K562 (cell line): ENCODE measurements around the gene MFSD2B. TPM values are rescaled to one million over a fixed set of nuclear protein-coding genes. Genes with fewer than 3 reads are reported as not detected.
A peak's percentile ranks its signal among the peaks of the same experiment; 100 is the strongest.

ENCODE experiments used
- ATAC-seq: fragments of 200-7000 bp; cut with Tn5 transposase; 3 replicates; pipeline ENCODE4 v1.9.1; 2020; ENCODE audit warnings: moderate library complexity
- BruUV-seq: library from RNA; stranded (reverse); fragments of 400-500 nt; replicated peaks from 2 replicates; lab custom pipeline; 2021; lab: Mats Ljungman, UMichigan
- CTCF ChIA-PET: fragments of 300-600 bp; formaldehyde crosslinking; extraction: SDS; loops from one replicate; lab custom pipeline; 2021; ENCODE audit warnings: low intra/inter-chr PET ratio; lab: Yijun Ruan, JAX
- POLR2A ChIA-PET: fragments of 300-600, 350-650 bp; sonication (Branson Sonifier 250); formaldehyde crosslinking; extraction: SDS; loops from one replicate; lab custom pipeline; 2021; ENCODE audit warnings: antibody characterized with exemption, inconsistent platforms; lab: Yijun Ruan, JAX
- DNase-seq, 4 experiments: peaks; one replicate each; pipeline versions ENCODE4 v3.0.0 to v3.0.0-alpha.2; 2011 to 2018; ENCODE audit warnings: low spot score in 3 of 4, mixed read lengths in 3 of 4; ENCODE audit errors: extremely low read depth in 1 of 4
- FAIRE-seq: peaks from 2 replicates; lab custom pipeline; 2011; peaks lifted over from hg19 to GRCh38; lab: Jason Lieb, UNC
- H2AFZ ChIP-seq: 2 replicates; pipeline ENCODE4 v1.6.0; 2011; ENCODE audit warnings: low read depth, low read length, control low read depth, inconsistent platforms
- H3K27ac ChIP-seq: fragments of 200-600 bp; 3 replicates; pipeline ENCODE4 v1.8.0; 2011; ENCODE audit warnings: low read depth, mild to moderate bottlenecking, control low read depth, inconsistent platforms, low read length, moderate library complexity, mixed read lengths; ENCODE audit errors: extremely low read depth
- H3K27me3 ChIP-seq, 2 experiments: fragments of 300-600 bp in 1 of 2; 2 replicates in 1 of 2; 3 replicates in 1 of 2; pipeline versions ENCODE4 v1.6.0 to v1.8.0; 2011; ENCODE audit warnings: inconsistent platforms in 2 of 2, low read length in 2 of 2, mild to moderate bottlenecking in 1 of 2, mixed read lengths in 1 of 2, moderate library complexity in 1 of 2; ENCODE audit not compliant: control insufficient read depth in 2 of 2, insufficient read depth in 2 of 2
- H3K36me3 ChIP-seq: fragments of 300-600 bp; 3 replicates; pipeline ENCODE4 v1.8.0; 2011; ENCODE audit warnings: mild to moderate bottlenecking, low read length, inconsistent platforms; ENCODE audit not compliant: control insufficient read depth, insufficient read depth
- H3K4me1 ChIP-seq, 2 experiments: fragments of 200-600 bp in 1 of 2; replicated peaks in 1 of 2; 2 replicates in 1 of 2; 3 replicates in 1 of 2; pipeline versions ENCODE4 v1.5.1 to v1.8.0; 2011; ENCODE audit warnings: inconsistent platforms in 2 of 2, low read length in 2 of 2, mild to moderate bottlenecking in 1 of 2, mixed read lengths in 1 of 2, moderate library complexity in 1 of 2; ENCODE audit not compliant: control insufficient read depth in 2 of 2, insufficient read depth in 2 of 2
- H3K4me2 ChIP-seq: 2 replicates; pipeline ENCODE4 v1.6.1; 2011; ENCODE audit warnings: low read length, control low read depth, inconsistent platforms, mixed read lengths; ENCODE audit not compliant: insufficient read depth
- H3K4me3 ChIP-seq: fragments of 200-600 bp; sonication (generic), shearing (Covaris generic); 2 replicates; pipeline ENCODE4 v1.5.1; 2016; ENCODE audit warnings: control low read depth, inconsistent platforms
- H3K79me2 ChIP-seq: fragments of 200-600 bp; 3 replicates; pipeline ENCODE4 v1.8.0; 2011; ENCODE audit warnings: low read length, inconsistent platforms; ENCODE audit not compliant: control insufficient read depth, insufficient read depth
- H3K9ac ChIP-seq, 2 experiments: 2 replicates each; pipeline versions ENCODE4 v1.6.0 to v1.6.1; 2011; ENCODE audit warnings: low read depth in 2 of 2, low read length in 2 of 2, control low read depth in 1 of 2, inconsistent platforms in 1 of 2, mild to moderate bottlenecking in 1 of 2, mixed read lengths in 1 of 2; ENCODE audit not compliant: insufficient read depth in 1 of 2
- H3K9me1 ChIP-seq: one replicate; pipeline ENCODE4 v1.6.0; 2011; ENCODE audit warnings: inconsistent platforms, mild to moderate bottlenecking, low read length, moderate library complexity; ENCODE audit not compliant: control insufficient read depth, insufficient read depth
- H3K9me3 ChIP-seq: replicated peaks from 2 replicates; pipeline ENCODE4 v1.5.1; 2011; ENCODE audit warnings: low read depth, low read length, inconsistent platforms; ENCODE audit not compliant: control insufficient read depth, insufficient read depth
- H4K20me1 ChIP-seq: replicated peaks from 2 replicates; pipeline ENCODE4 v1.6.1; 2011; ENCODE audit warnings: low read length, inconsistent platforms, mixed read lengths; ENCODE audit not compliant: control insufficient read depth, insufficient read depth
- ATF3 ChIP-seq, 2 experiments: fragments of 450-650 bp in 1 of 2; sonication (generic) in 1 of 2; formaldehyde crosslinking in 1 of 2; IDR thresholded peaks in 1 of 2; conservative IDR thresholded peaks in 1 of 2; 2 replicates each; pipeline versions ENCODE4 v1.6.1 to v1.8.1; 2016 to 2023; ENCODE audit warnings: mild to moderate bottlenecking in 2 of 2, moderate library complexity in 2 of 2, inconsistent platforms in 1 of 2, missing genetic modification reagents in 1 of 2
- MEF2A ChIP-seq: IDR thresholded peaks from 2 replicates; pipeline ENCODE4 v1.6.1; 2011; ENCODE audit warnings: low read depth, mild to moderate bottlenecking, low read length, moderate library complexity; ENCODE audit not compliant: control insufficient read depth
- MYBL2 ChIP-seq, 2 experiments: fragments of 450-650 bp in 1 of 2; sonication (generic) in 1 of 2; formaldehyde crosslinking in 1 of 2; IDR thresholded peaks; 2 replicates each; pipeline versions ENCODE4 v1.6.1 to v1.8.1; 2017 to 2022; ENCODE audit warnings: borderline replicate concordance in 1 of 2, inconsistent platforms in 1 of 2, low read depth in 1 of 2, mild to moderate bottlenecking in 1 of 2, missing genetic modification reagents in 1 of 2, moderate library complexity in 1 of 2
- SIN3B ChIP-seq: fragments of 450-650 bp; IDR thresholded peaks from 2 replicates; pipeline ENCODE4 v1.6.1; 2017; ENCODE audit warnings: low read depth, mild to moderate bottlenecking, moderate library complexity
- TEAD2 ChIP-seq: fragments of 450-650 bp; IDR thresholded peaks from 2 replicates; pipeline ENCODE4 v1.6.1; 2016; ENCODE audit warnings: missing genetic modification characterization, control low read depth, missing compliant biosample characterization
- ZNF609 ChIP-seq: sonication (generic); formaldehyde crosslinking; IDR thresholded peaks from 2 replicates; pipeline ENCODE4 v1.8.1; 2023; ENCODE audit warnings: missing genetic modification reagents, mild to moderate bottlenecking, borderline replicate concordance
- WGBS: fragments of 100-300 bp; shearing (Covaris generic); methylation state at CpG from one replicate; pipeline ENCODE4 v1.1.6; 2016; ENCODE audit warnings: low coverage, mixed read lengths; ENCODE audit not compliant: insufficient coverage; ENCODE audit errors: missing lambda C conversion rate; 5-methylcytosine and 5-hydroxymethylcytosine counted together
- in situ Hi-C: fragments of 300-500 bp; cut with MboI; formaldehyde crosslinking; loops from 4 replicates; pipeline ENCODE4 v1.15.0; 2018; ENCODE audit warnings: inconsistent platforms, mixed read lengths
- intact Hi-C: fragments of 100-400 bp; cut with micrococcal nuclease; formaldehyde crosslinking; loops from 2 replicates; pipeline ENCODE4 v1.14.2; 2022
- polyA plus RNA-seq, 8 experiments: library from polyadenylated mRNA; depleted of rRNA in 4 of 8; stranded (reverse) in 5 of 8; unstranded in 3 of 8; fragments of >200 nt; fragmentation: Nextera tagmentation in 2 of 8; fragmentation: Illumina TruSeq in 1 of 8; extraction: Ambion mirVana in 2 of 8; extraction: Trizol in 1 of 8; gene quantifications; 2 replicates each; pipeline versions ENCODE4 v1.2.1 to v1.2.3, GENCODE V29; 2011 to 2014; ENCODE audit warnings: inconsistent platforms in 1 of 8, missing spikeins in 1 of 8
- total RNA-seq, 7 experiments: library from RNA; depleted of rRNA in 6 of 7; stranded (reverse); fragments of >200 nt in 6 of 7; fragmentation: Illumina TruSeq in 2 of 7; extraction: Trizol in 2 of 7; gene quantifications; 2 replicates each; pipeline versions ENCODE4 v1.2.1 to v1.2.3, GENCODE V29; 2011 to 2021; ENCODE audit warnings: low replicate concordance in 1 of 7

The MFSD2B gene
- total and polyA plus RNA-seq, 9 of the 15 experiments (the other 6 are each of a cell fraction or from before 2014, with no cell fraction given): 2.6 to 10.9 (median 6.8) TPM

- 22% methylated on average over 1 of the region's 1 CpG for WGBS
- no peak for TF ChIP-seq MEF2A
- TF ChIP-seq MYBL2 (IDR thresholded peaks at IDR 0.05; ENCODE audit: low read depth): no peak
- no peak for TF ChIP-seq MYBL2 (CRISPR knock-in tag; IDR thresholded peaks at IDR 0.05; ENCODE audit: borderline replicate concordance)
- no peak for TF ChIP-seq SIN3B
- no peak for TF ChIP-seq TEAD2 (tag)
- TF ChIP-seq ATF3 (IDR thresholded peaks at IDR 0.05): peak; percentile 50; the same call in 1 of the 2 replicates
- no peak for TF ChIP-seq ATF3 (CRISPR knock-in tag; conservative IDR thresholded peaks at IDR 0.05)
- no peak for TF ChIP-seq ZNF609 (CRISPR knock-in tag)
- TF ChIP-seq, all 486 proteins: peak for 1
- Histone ChIP-seq H3K27me3 (no peaks in the 10 kb centered on the region), H3K9me1 (no peaks in the 10 kb centered on the region), H3K4me2 (no peak overlapping the region), H3K36me3 (peaks cover 22% of the 10 kb centered on the region; the same call in 2 of the 3 replicates), H3K9me3 (no peaks in the 10 kb centered on the region), H3K79me2 (no peaks in the 10 kb centered on the region), H3K27ac (no peak overlapping the region), H3K9ac (no peak overlapping the region), H2AFZ (no peak overlapping the region), H3K4me1 (no peaks in the 10 kb centered on the region), H4K20me1 (no peaks in the 10 kb centered on the region), H3K4me3 (no peak overlapping the region)
- ChIA-PET CTCF (no interaction called here), POLR2A (interaction anchor here (0.6 to 1.1 kb wide), 3 partner anchors 15 to 77 kb away, joined by 3 to 4 read pairs (median 3); no protein-coding TSS in a partner anchor)
- in situ Hi-C loops: no loop called here
- ATAC-seq (no peak), FAIRE-seq (no peak), DNase-seq (no peak)
- intact Hi-C loops: no loop called here
- TSS peak; percentile 26 for BruUV-seq
Measured at GRCh38 chr2:23994567-23994966, 15.3 kb upstream of the MFSD2B start.
